ENCODE data around the gene C1QTNF5. TPM values are rescaled to one million over a fixed set of nuclear protein-coding genes. Genes with fewer than 3 reads are reported as not detected.

C1QTNF5 gene
- total and polyA plus RNA-seq, 4 donors = 1.9 to 6.4 (median 3.3) TPM

- Histone ChIP-seq H3K27me3 (ENCODE audit: control insufficient read depth in 4 of 4, insufficient read depth in 4 of 4, low read length in 3 of 4) (peaks cover 0 to 2% (median 0%) of the 10 kb centered on the region in 4 donors), H3K4me3 (ENCODE audit: low read depth in 1 of 3, low read length in 3 of 3) (peak overlapping the region in 1 of 3 donors; percentile 46), H3K27ac (ENCODE audit: low read depth in 1 of 2, low read length in 2 of 2) (peak overlapping the region; percentile 60 to 78), H3K36me3 (ENCODE audit: control insufficient read depth in 4 of 4, insufficient read depth in 3 of 4, low read depth in 1 of 4, low read length in 3 of 4) (no peaks in the 10 kb centered on the region), H3K4me1 (ENCODE audit: control insufficient read depth in 4 of 4, insufficient read depth in 4 of 4, low read length in 3 of 4) (peaks cover 13 to 41% (median 24%) of the 10 kb centered on the region in 4 donors), H3K9ac (ENCODE audit: low read depth in 1 of 2, low read length in 2 of 2) (no peak overlapping the region), H3K9me3 (ENCODE audit: control insufficient read depth in 4 of 4, low read length in 3 of 4) (no peaks in the 10 kb centered on the region)
- 4% methylated on average over 86 of the region's 86 CpGs for WGBS
- TF ChIP-seq HNF4G (IDR thresholded peaks at IDR 0.05) (no peak), CTCF (IDR thresholded peaks at IDR 0.05; ENCODE audit: low read depth, low read length, missing input control) (peak; percentile 61), YY1 (IDR thresholded peaks at IDR 0.05) (no peak), RAD21 (IDR thresholded peaks at IDR 0.05) (peak; percentile 22 to 62)
- peak; percentile 74 for DNase-seq (ENCODE audit: low spot score)
Observed at GRCh38 chr11:119339589-119340334, 921 bp downstream of the C1QTNF5 start.

GRCh38 chr11:119338965-119339588 is 1.6 kb downstream of the C1QTNF5 start:
- Histone ChIP-seq H3K4me1 (ENCODE audit: control insufficient read depth in 4 of 4, insufficient read depth in 4 of 4, low read length in 3 of 4) (peaks cover 13 to 42% (median 25%) of the 10 kb centered on the region in 4 donors), H3K36me3 (ENCODE audit: control insufficient read depth in 4 of 4, insufficient read depth in 3 of 4, low read depth in 1 of 4, low read length in 3 of 4) (no peaks in the 10 kb centered on the region), H3K9me3 (ENCODE audit: control insufficient read depth in 4 of 4, low read length in 3 of 4) (no peaks in the 10 kb centered on the region), H3K27me3 (ENCODE audit: control insufficient read depth in 4 of 4, insufficient read depth in 4 of 4, low read length in 3 of 4) (peaks cover 0 to 2% (median 0%) of the 10 kb centered on the region in 4 donors), H3K27ac (ENCODE audit: low read depth in 1 of 2, low read length in 2 of 2) (peak overlapping the region in 1 of 2 donors; percentile 78), H3K9ac (ENCODE audit: low read depth in 1 of 2, low read length in 2 of 2) (no peak overlapping the region), H3K4me3 (ENCODE audit: low read depth in 1 of 3, low read length in 3 of 3) (peak overlapping the region in 1 of 3 donors; percentile 46)
- 67% methylated on average over 11 of the region's 11 CpGs for WGBS
- TF ChIP-seq MAX (IDR thresholded peaks at IDR 0.05) = no peak
- TF ChIP-seq SP1 (IDR thresholded peaks at IDR 0.05) = no peak
- TF ChIP-seq EGR1 (IDR thresholded peaks at IDR 0.05; ENCODE audit: low read depth in 2 of 2) = no peak
- no peak for TF ChIP-seq FOXA2 (IDR thresholded peaks at IDR 0.05)
- no peak for TF ChIP-seq RAD21 (IDR thresholded peaks at IDR 0.05)
- no peak for DNase-seq (ENCODE audit: low spot score)

GRCh38 chr11:119338318-119338890 is 2.3 kb downstream of the C1QTNF5 start:
- 27% methylated on average over 17 of the region's 17 CpGs for WGBS
- peaks cover 0 to 2% (median 0%) of the 10 kb centered on the region in 4 donors for H3K27me3 ChIP-seq (ENCODE audit: control insufficient read depth in 4 of 4, insufficient read depth in 4 of 4, low read length in 3 of 4)
- H3K27ac ChIP-seq (ENCODE audit: low read depth in 1 of 2, low read length in 2 of 2) = no peak overlapping the region
- H3K36me3 ChIP-seq (ENCODE audit: control insufficient read depth in 4 of 4, insufficient read depth in 3 of 4, low read depth in 1 of 4, low read length in 3 of 4) = no peaks in the 10 kb centered on the region
- peaks cover 13 to 42% (median 25%) of the 10 kb centered on the region in 4 donors for H3K4me1 ChIP-seq (ENCODE audit: control insufficient read depth in 4 of 4, insufficient read depth in 4 of 4, low read length in 3 of 4)
- DNase-seq (ENCODE audit: low spot score) = peak; percentile 81
- peak; percentile 74 for TF ChIP-seq CTCF (IDR thresholded peaks at IDR 0.05; ENCODE audit: low read depth, low read length, missing input control)
- no peak for TF ChIP-seq EGR1 (IDR thresholded peaks at IDR 0.05; ENCODE audit: low read depth in 2 of 2)
- TF ChIP-seq REST (IDR thresholded peaks at IDR 0.05) = no peak
- no peak for TF ChIP-seq FOXA2 (IDR thresholded peaks at IDR 0.05)
- TF ChIP-seq SP1 (IDR thresholded peaks at IDR 0.05) = no peak
- no peak for TF ChIP-seq HNF4G (IDR thresholded peaks at IDR 0.05)
- no peak for TF ChIP-seq RXRA (IDR thresholded peaks at IDR 0.05)
- TF ChIP-seq RAD21 (IDR thresholded peaks at IDR 0.05) = peak; percentile 72 to 81
- no peak overlapping the region for H3K4me3 ChIP-seq (ENCODE audit: low read depth in 1 of 3, low read length in 3 of 3)
- H3K9ac ChIP-seq (ENCODE audit: low read depth in 1 of 2, low read length in 2 of 2) = no peak overlapping the region
- no peaks in the 10 kb centered on the region for H3K9me3 ChIP-seq (ENCODE audit: control insufficient read depth in 4 of 4, low read length in 3 of 4)
